ENCODE results near the gene PRSS27. TPM values are rescaled to one million over a fixed set of nuclear protein-coding genes. Genes with fewer than 3 reads are reported as not detected.

Gene PRSS27
- total RNA-seq, 4 donors from 2014 or later = 0.82 to 3.0 (median 1.4) TPM

- no peak for TF ChIP-seq CTCF (IDR thresholded peaks at IDR 0.05; ENCODE audit: low read depth)
These were observed 5.0 kb downstream of the PRSS27 start for GRCh38 chr16:2715064-2715463.

GRCh38 chr16:2713985-2714774 lies 5.8 kb downstream of the PRSS27 start:
- no peak for TF ChIP-seq CTCF (IDR thresholded peaks at IDR 0.05; ENCODE audit: low read depth)

DNA sequence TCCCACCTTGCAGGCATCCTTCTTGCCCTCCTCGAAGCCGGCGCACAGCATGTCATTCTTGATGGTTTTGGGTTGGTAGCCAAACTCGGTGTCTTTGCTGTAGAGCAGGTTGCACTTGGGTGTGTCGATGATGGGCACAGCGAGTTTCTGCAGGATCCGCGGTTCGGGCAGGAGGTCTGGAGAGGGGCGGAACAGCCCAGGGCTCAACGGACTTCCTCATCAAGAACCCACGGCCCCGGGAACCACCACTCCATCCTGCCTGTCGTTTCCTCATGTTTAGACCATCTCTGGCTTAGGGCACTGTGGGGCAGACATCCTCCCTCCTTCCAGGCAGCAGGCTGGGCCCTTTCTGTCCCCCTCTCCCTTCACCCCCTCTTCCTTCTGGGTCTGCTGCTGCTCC lies 6.5 kb downstream of the PRSS27 start:
- TF ChIP-seq CTCF (IDR thresholded peaks at IDR 0.05; ENCODE audit: low read depth) = no peak

- no peak for TF ChIP-seq CTCF (IDR thresholded peaks at IDR 0.05; ENCODE audit: low read depth)
These were observed 7.5 kb downstream of the PRSS27 start for GRCh38 chr16:2712546-2712945.

DNA sequence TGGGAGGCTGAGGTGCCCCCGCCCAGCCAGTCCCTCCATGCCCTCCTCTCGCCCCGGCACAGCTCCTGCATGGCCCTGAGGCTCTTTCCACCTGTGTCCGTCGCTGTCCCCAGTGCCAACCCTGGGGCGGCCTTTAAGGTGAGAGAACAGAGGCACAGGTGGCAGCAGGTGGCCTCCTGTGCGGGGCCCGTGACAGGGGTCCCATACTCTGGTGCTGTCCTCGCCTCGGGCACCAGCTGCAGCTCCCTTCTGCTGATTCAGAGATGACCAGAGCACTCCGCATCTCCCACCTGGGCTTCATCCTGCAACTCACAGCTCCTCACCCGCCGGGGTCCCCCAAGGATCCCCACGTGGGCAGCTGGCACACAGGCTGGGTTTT lies 8.0 kb downstream of the PRSS27 start:
- TF ChIP-seq CTCF (IDR thresholded peaks at IDR 0.05; ENCODE audit: low read depth) = no peak

- no peak for TF ChIP-seq CTCF (IDR thresholded peaks at IDR 0.05; ENCODE audit: low read depth)
These were observed 8.5 kb downstream of the PRSS27 start for GRCh38 chr16:2711370-2712062.

- TF ChIP-seq CTCF (IDR thresholded peaks at IDR 0.05; ENCODE audit: low read depth) = no peak
These were observed 9.3 kb downstream of the PRSS27 start for GRCh38 chr16:2710711-2711231.

All from subcutaneous adipose tissue (tissue), 4 donors.